AG04450 (cell line): ENCODE data around the gene GFOD1. TPM values are rescaled to one million over a fixed set of nuclear protein-coding genes. Genes with fewer than 3 reads are reported as not detected.

ENCODE experiments used
- CTCF ChIA-PET: fragments of 300-600, 350-600 bp; formaldehyde crosslinking; extraction: SDS; loops from one replicate; lab custom pipeline; 2022; ENCODE audit warnings: antibody characterized with exemption, inconsistent platforms; lab: Charles Lee
- POLR2A ChIA-PET: fragments of 350-600 bp; formaldehyde crosslinking; extraction: SDS; loops from one replicate; lab custom pipeline; 2021; ENCODE audit warnings: antibody characterized with exemption, inconsistent platforms; lab: Yijun Ruan, JAX
- DNase-seq: peaks from one replicate; pipeline ENCODE4 v3.0.0-alpha.2; 2011; ENCODE audit warnings: low read depth, low spot score
- H3K27ac ChIP-seq: one replicate; pipeline ENCODE4 v1.5.1; 2012; ENCODE audit warnings: low read depth, low read length, control low read depth
- H3K27me3 ChIP-seq: one replicate; pipeline ENCODE4 v1.6.0; 2012; ENCODE audit warnings: low read length; ENCODE audit not compliant: control insufficient read depth, insufficient read depth
- H3K4me3 ChIP-seq: 2 replicates; pipeline ENCODE4 v1.5.1; 2011; ENCODE audit warnings: mild to moderate bottlenecking, low read depth, low read length, control low read depth
- H3K9me3 ChIP-seq: 2 replicates; pipeline ENCODE4 v1.5.1; 2012; ENCODE audit warnings: low read length; ENCODE audit not compliant: control insufficient read depth, insufficient read depth
- polyA plus RNA-seq: library from polyadenylated mRNA; depleted of rRNA; stranded (reverse); fragments of >200 nt; gene quantifications from 2 replicates; pipeline ENCODE4 v1.2.3, GENCODE V29; 2011
- TF ChIP-seq, protein P1 (sequence below): IDR thresholded peaks from 2 replicates; pipeline ENCODE4 v1.5.1; 2011; ENCODE audit warnings: low read depth, low read length, control low read depth, inconsistent platforms

The GFOD1 gene
- polyA plus RNA-seq, 1 experiment, result 3.0 TPM

DNA sequence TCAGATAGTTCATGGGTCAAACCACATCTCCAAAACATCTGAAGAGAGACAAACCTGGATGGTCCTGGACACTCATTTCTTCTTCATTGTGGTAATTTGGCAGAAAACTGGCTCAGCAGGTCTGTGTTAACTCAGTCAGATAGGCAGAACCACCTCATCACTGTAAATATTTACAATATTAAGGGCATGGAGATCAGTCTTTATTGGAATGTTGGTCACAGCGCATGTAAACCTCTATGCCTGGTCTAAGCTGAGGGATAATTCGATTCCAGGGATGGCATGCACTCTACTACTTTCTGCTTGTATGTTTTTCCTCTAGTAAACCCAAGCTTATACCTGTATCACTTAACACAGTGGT lies 155.1 kb downstream of the GFOD1 start:
- no peaks in the 10 kb centered on the region for H3K27me3 ChIP-seq
- no peak for DNase-seq
- H3K27ac ChIP-seq, result no peak overlapping the region
- CTCF ChIA-PET, result interaction anchor here (0.5 to 3.5 kb wide), 25 partner anchors 8 to 421 kb away, joined by 3 to 20 read pairs (median 4); partner anchors contain the start of gene NOL7
- POLR2A ChIA-PET, result no interaction called here
- no peak overlapping the region for H3K4me3 ChIP-seq
- no peaks in the 10 kb centered on the region; the same call in 1 of the 2 replicates for H3K9me3 ChIP-seq
- TF ChIP-seq, protein P1, sequence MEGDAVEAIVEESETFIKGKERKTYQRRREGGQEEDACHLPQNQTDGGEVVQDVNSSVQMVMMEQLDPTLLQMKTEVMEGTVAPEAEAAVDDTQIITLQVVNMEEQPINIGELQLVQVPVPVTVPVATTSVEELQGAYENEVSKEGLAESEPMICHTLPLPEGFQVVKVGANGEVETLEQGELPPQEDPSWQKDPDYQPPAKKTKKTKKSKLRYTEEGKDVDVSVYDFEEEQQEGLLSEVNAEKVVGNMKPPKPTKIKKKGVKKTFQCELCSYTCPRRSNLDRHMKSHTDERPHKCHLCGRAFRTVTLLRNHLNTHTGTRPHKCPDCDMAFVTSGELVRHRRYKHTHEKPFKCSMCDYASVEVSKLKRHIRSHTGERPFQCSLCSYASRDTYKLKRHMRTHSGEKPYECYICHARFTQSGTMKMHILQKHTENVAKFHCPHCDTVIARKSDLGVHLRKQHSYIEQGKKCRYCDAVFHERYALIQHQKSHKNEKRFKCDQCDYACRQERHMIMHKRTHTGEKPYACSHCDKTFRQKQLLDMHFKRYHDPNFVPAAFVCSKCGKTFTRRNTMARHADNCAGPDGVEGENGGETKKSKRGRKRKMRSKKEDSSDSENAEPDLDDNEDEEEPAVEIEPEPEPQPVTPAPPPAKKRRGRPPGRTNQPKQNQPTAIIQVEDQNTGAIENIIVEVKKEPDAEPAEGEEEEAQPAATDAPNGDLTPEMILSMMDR, result no peak

DNA sequence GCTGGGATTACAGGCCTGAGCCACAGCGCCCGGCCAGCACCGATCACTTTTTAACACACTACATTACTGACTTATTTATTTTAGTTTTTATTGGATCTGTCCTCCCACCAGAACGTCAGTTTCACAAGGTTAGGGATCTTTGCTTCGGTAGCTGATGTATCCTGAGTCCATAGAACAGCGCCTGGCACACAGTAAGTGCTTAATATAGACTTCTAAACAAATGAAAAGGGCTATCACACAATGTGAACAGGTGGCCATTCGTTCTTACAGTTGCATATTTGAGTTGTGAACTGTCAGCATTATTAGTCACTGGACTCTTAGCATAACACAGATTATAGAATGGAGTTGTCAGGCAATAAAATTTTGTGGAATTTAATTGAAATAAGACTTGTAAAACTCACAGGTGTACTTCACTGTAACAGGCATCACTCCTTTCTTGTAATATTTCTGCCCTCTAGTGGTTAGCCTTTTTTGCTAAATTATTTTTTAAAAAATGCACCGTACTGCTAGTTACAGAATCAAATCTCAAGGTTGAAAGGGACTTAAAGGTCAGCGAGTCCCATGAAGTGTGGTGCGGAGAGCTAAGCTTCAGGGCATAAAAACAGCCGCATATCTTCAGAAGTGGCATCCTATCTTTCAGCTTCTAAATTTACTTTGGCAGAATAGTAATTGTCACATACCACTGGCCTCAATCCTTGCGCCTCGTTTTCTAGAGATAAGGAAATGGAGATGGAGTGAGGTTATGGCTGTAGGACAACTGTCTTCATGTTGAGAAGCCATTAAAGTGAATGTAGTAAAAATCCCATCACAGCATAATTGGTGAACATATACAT lies 155.7 kb downstream of the GFOD1 start:
- CTCF ChIA-PET, result interaction anchor here (0.5 to 3.5 kb wide), 29 partner anchors 8 to 420 kb away, joined by 3 to 20 read pairs (median 4); partner anchors contain the start of gene NOL7

DNA sequence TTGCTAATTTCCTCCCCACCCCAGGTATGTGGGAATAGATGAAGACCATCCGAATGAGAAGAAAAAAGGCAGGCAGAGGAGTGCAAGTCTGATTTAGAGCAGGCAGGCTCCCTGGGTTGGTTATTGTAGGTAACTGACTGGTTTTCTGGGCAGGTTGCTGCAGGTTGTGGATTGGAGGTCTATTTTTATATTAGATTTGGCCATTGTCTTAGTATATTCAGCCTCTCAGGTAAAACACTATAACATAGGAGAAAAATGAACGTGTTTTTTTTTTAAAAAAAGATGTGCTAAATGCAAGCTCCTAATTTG lies 158.6 kb downstream of the GFOD1 start:
- TF ChIP-seq, protein P1, result no peak
- Histone ChIP-seq H3K9me3 (no peaks in the 10 kb centered on the region; the same call in 1 of the 2 replicates), H3K27ac (peak overlapping the region; percentile 52), H3K4me3 (peak overlapping the region; percentile 92), H3K27me3 (no peaks in the 10 kb centered on the region)
- ChIA-PET POLR2A (interaction anchor here (1.0 to 2.5 kb wide), 7 partner anchors 25 to 287 kb away, joined by 3 to 23 read pairs (median 5); partner anchors contain the start of genes NOL7 and SIRT5), CTCF (interaction anchor here (0.6 to 4.7 kb wide), 9 partner anchors 8 to 360 kb away, joined by 3 to 44 read pairs (median 5); partner anchors contain the start of genes NOL7 and SIRT5)
- no peak for DNase-seq

More for the DNA sequence above, 155.7 kb downstream of the GFOD1 start:
- H3K27me3 ChIP-seq, result no peaks in the 10 kb centered on the region
- no peaks in the 10 kb centered on the region; the same call in 1 of the 2 replicates for H3K9me3 ChIP-seq
- POLR2A ChIA-PET, result no interaction called here
- DNase-seq, result no peak
- no peak overlapping the region for H3K4me3 ChIP-seq
- no peak overlapping the region for H3K27ac ChIP-seq
- TF ChIP-seq, protein P1, result peak; percentile 69

DNA sequence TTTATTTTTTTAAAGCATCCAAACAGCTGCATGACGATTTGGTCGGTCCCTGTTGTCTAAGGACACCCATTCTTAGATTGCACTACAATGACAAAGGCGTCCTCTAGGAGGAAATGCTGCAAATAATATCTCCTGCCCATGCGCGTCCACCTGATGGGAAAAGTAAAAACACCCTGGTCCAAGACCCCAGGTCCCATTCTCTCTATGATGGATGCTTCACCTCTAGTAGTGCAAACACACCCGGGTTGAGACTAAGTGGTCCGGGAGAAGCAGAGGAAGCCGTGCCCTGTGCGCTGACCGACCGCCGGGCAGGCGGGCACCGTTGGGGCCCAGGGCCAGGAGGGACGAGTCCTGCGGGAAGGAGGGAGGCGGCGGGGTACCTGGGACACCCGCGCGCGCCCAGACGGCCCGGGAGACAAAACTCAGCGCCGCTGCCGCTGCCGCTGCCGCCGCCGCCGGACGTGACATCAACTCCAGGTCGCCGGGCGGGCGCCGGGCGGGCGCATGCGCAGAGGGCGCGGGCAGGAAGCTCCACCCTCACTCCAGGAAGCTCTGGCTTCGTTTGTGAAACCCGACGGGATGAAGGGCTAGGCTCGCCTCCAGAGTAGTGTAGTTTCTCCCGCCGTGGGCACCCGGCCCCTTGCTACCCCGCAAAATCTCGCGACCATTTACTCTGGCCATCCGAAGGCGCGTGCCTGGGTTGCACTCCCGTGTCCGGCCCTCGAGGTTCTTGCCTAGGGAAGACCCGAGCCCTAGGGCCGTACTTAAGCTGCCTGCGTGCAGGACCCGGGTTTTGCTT lies 159.1 kb downstream of the GFOD1 start, which contains the start of gene TBC1D7:
Gene TBC1D7, minus strand, starts transcription at position 462 of the 799 bp plus-strand sequence. CDS start 1,639 bp downstream, outside the sequence.
- Histone ChIP-seq H3K9me3 (no peaks in the 10 kb centered on the region; the same call in 1 of the 2 replicates), H3K4me3 (peak within 1 kb of the TSS; percentile 92), H3K27me3 (no peaks in the 10 kb centered on the region), H3K27ac (peak within 1 kb of the TSS; percentile 75)
- DNase-seq, result peak; percentile 55
- CTCF ChIA-PET, result interaction anchor here (0.8 to 4.7 kb wide), 9 partner anchors 9 to 287 kb away, joined by 3 to 44 read pairs (median 5); partner anchors contain the start of genes NOL7 and SIRT5
- TF ChIP-seq, protein P1, result no peak
- POLR2A ChIA-PET, result interaction anchor here (0.7 to 2.5 kb wide), 9 partner anchors 24 to 287 kb away, joined by 3 to 23 read pairs (median 5); partner anchors contain the start of genes GFOD1, NOL7 and SIRT5
